Measurements from ENCODE around the gene KRTAP9-4.

DNA sequence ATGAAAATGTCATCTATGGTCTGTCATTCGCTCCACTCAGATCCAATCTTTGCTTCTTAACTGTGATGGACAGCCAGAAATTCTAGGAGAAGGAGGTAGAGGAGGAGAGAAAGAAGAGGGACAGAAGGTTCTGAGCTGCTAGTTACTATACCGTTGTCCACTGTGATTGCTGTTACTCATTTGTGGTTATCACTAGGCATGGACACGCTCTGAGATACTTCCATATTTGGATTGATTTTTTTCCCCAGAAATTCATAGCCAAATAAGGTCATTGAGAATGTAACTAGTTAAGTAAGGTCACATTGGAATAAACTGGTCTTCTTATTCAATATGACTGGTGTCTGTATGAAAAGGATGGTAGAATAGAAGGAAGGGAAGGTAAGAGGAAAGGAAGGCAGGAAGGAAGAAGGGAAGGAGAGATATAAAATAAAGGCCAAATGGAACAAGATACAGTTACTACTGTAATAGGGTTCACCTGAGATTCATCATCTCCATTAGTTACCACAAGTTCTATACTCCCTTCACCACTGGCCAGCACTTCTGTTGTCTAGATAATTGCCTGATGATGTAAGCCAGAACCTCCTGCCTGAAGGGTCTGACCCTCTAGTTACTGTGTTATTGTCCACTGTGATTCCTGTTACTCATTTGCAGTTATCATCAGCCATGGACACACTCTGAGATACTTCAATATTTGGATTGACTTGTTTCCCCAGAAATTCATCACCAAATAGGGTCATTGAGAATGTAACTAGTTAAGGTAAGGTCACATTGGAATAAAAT lies 28.9 kb downstream of the KRTAP9-4 start:
- TF ChIP-seq CTCF (IDR thresholded peaks at IDR 0.05) (no peak), POLR2A (IDR thresholded peaks at IDR 0.05) (no peak)

All from gastroesophageal sphincter (tissue), 3 donors.